HT-29 (cell line): Measurements from ENCODE around the gene PRPF19. TPM values are rescaled to one million over a fixed set of nuclear protein-coding genes. Genes with fewer than 3 reads are reported as not detected.

ENCODE experiments used
- DNase-seq: peaks from one replicate; pipeline ENCODE4 v3.0.0-alpha.2; 2015; ENCODE audit warnings: low spot score
- total RNA-seq: library from RNA; depleted of rRNA; stranded (reverse); fragments of >200 nt; shearing (Covaris generic); gene quantifications from 2 replicates; pipeline ENCODE4 v1.2.3, GENCODE V29; 2014

The PRPF19 gene
- total RNA-seq, 1 experiment from 2014 or later = 144 TPM

- no peak for DNase-seq
Measured at GRCh38 chr11:60937811-60938210, 31.4 kb upstream of the PRPF19 start.

GRCh38 chr11:60937144-60937527 is 30.8 kb upstream of the PRPF19 start:
- DNase-seq = no peak

- no peak for DNase-seq
Measured at GRCh38 chr11:60936467-60937143, 30.2 kb upstream of the PRPF19 start.

GRCh38 chr11:60935676-60936442 is 29.5 kb upstream of the PRPF19 start:
- no peak for DNase-seq

GRCh38 chr11:60934790-60935605 is 28.6 kb upstream of the PRPF19 start:
- no peak for DNase-seq

GRCh38 chr11:60934124-60934789 is 27.9 kb upstream of the PRPF19 start:
- no peak for DNase-seq

GRCh38 chr11:60933416-60934123 is 27.2 kb upstream of the PRPF19 start:
- DNase-seq = no peak

GRCh38 chr11:60932605-60933356 is 26.4 kb upstream of the PRPF19 start:
- no peak for DNase-seq

GRCh38 chr11:60931917-60932316 is 25.5 kb upstream of the PRPF19 start:
- no peak for DNase-seq

- no peak for DNase-seq
Measured at GRCh38 chr11:60930394-60930793, 24.0 kb upstream of the PRPF19 start.

- no peak for DNase-seq
Measured at GRCh38 chr11:60929764-60930163, 23.4 kb upstream of the PRPF19 start.

GRCh38 chr11:60928563-60929001 is 22.2 kb upstream of the PRPF19 start:
- no peak for DNase-seq

- DNase-seq = no peak
Measured at GRCh38 chr11:60927600-60927999, 21.2 kb upstream of the PRPF19 start.

GRCh38 chr11:60927061-60927592 is 20.7 kb upstream of the PRPF19 start:
- DNase-seq = no peak

GRCh38 chr11:60926500-60926899 is 20.1 kb upstream of the PRPF19 start:
- no peak for DNase-seq

- no peak for DNase-seq
Measured at GRCh38 chr11:60925868-60926267, 19.5 kb upstream of the PRPF19 start.

- no peak for DNase-seq
Measured at GRCh38 chr11:60924906-60925853, 18.8 kb upstream of the PRPF19 start.

- peak; percentile 80 for DNase-seq
Measured at GRCh38 chr11:60924110-60924905, 17.9 kb upstream of the PRPF19 start, which contains the start of gene TMEM132A. TMEM132A (plus strand) TSS chr11:60924460; CDS start chr11:60924634, 174 bp downstream.
